T-helper 17 cell (primary cell): ENCODE data around the gene CANX. TPM values are rescaled to one million over a fixed set of nuclear protein-coding genes. Genes with fewer than 3 reads are reported as not detected.

Experiments used
- total RNA-seq, 4 donors: library from RNA in 2 of 4; stranded (reverse) in 2 of 4; gene quantifications; one replicate each; pipeline ENCODE4 v1.2.3 and lab custom pipeline; 2022 to 2026

The CANX gene
- total RNA-seq, 2 donors from 2014 or later, result 235 to 238 TPM

Other genes starting within 250 kb of the CANX start
- gene RUFY1, start 148.4 kb upstream of the CANX start, total RNA-seq, result 100 to 1,000 TPM in 1 of 2 donors, 10 to 100 TPM in 1; 45.5 to 122 TPM
- gene HNRNPH1, start 75.3 kb upstream of the CANX start, total RNA-seq, result 1,000 to 10,000 TPM; 1,923 to 1,994 TPM
- gene CBY3, start 17.9 kb upstream of the CANX start, total RNA-seq, result not detected
- gene MAML1, start 33.9 kb downstream of the CANX start, total RNA-seq, result 10 to 100 TPM; 28.4 to 33.2 TPM
- 1 to 10 TPM; 6.4 to 6.8 TPM for gene LTC4S, start 95.0 kb downstream of the CANX start, total RNA-seq
- 100 to 1,000 TPM; 137 to 168 TPM for gene MGAT4B, start 107.9 kb downstream of the CANX start, total RNA-seq
- 100 to 1,000 TPM; 446 to 548 TPM for gene SQSTM1, start 121.9 kb downstream of the CANX start, total RNA-seq
- gene MRNIP, start 159.8 kb downstream of the CANX start, total RNA-seq, result 10 to 100 TPM; 32.5 to 36.8 TPM
- gene TBC1D9B, start 208.9 kb downstream of the CANX start, total RNA-seq, result 10 to 100 TPM; 61.6 to 74.1 TPM